ENCODE measurements around the gene FAIM2.

Gene FAIM2

DNA sequence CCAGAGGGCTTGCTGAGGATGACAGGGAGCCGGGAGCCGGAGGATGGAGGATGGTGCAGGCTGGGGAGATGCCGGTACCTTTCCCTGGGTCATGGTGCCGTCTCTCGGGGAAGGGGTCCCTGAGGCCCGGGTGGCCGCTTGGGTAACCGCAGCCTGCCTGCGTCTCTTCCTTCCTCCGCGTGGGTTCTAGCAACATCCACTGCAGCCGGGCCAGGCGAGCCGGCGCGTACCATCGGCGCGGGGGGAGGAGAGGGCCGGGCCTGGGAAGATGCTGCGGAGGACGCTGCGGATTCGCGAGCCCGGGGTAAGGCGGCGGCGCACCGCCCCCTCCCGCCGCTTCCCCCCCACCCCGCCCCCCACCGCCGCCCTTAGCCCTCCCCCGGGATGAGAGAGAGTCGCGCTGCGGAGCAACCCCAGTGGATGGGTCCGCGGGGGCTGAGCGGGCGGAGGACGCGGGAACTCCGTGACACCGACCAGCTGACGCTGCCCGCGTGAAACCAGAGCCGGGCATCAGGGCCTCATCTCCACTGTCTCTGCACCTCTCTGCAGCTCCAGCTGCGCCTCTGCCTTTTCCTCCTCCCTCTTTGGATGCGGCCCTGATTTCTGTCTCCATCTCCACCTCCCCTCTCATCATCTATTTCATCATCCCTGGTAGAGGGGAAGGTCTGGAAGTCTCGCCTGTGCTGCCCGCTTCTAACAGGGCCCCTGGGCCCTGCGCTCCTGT lies at the start of gene FAIM2:
FAIM2 (minus strand) TSS at position 201 of the 724 bp plus-strand sequence; CDS start at position 93, 108 bp downstream.
- DNase-seq (ENCODE audit: low spot score), result no peak

DNA sequence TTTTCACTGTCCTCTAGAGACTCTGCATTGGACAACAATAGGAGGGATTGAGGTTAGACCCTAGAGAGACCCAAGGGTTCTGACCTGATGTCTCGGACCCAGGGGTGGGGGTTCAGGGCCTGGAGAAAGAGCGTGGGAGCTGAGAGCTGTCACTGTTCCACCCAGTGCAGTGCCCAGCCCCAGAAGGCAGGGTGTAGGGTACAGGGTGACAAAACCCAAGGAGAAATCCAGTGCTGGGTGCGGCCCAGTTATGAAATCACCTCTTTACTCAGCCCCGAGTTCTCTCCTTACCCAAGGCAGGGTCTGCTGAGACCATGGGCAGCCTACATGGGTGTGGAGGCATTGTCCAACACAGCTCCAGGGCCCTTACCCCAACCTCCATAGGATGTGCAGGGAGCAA lies 49.5 kb upstream of the FAIM2 start:
- no peak for DNase-seq (ENCODE audit: low spot score)

DNA sequence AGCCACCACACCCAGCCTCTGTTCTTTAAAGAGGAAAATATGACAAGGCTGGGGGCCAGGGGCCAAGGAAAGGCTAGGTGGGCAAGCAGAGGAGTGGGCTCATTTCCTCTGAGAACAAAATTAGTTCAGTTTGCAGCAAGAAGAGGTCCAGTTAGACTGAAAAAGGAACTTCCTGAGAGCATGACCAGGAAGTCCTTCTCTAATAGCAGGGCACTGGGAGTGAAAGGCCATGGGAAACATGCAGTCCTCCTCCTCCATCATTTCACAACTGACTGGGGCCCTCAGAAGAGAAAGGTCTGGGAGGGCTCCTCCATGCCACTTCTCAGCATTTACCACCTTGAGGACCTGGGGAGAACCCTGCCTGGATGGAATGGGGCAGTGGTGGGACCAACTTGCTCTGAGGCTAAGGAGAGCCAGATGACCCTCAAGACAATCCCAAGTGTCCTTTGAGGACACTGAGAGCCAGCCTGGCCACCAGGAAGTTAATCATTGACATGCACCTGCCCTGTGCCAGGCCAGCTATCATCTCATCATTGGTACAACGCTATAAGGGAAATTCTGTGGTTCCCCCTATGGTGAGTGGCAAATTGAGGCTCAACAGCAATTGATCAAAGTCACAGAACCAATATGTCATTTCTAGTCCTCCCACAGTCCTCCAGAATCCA lies 48.8 kb upstream of the FAIM2 start:
- no peak for DNase-seq (ENCODE audit: low spot score)

DNA sequence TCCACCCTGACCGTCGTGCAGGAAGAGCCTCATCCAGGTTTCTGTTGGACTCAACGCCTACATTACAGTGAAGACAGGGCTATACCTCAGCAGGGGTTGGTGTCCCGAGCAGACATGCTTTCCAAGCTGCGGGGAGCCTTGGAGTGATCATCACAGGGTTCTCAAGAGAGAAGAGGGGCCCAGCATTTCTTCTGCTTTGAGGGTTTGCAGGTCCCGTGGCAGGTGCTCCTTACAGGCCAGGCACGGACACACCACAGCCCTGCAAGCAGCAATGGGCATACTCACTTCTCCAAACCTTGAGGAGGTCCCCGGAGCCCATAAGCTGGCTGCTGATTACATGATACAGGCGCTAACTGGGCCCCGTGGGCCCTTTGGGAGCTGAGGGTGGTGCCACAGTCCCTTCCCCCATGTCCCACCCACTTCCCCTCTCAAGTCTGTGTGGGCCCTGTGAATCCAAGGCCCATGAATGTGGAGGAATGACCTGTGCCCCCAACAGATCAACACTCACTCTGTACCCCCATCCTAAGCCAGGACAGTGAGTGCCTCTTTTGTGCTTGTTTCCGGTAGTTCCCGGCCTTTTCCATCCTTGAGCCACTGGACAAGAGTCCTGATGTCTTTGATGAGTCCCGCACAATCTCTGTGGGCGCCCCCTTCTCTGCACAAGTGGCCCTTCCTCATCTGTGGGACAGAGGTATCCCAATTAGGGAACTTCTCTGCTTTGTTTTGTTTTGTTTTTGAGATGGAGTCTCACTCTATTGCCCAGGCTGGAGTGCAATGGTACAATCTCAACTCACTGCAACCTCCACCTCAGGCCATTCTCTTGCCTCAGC lies 47.9 kb upstream of the FAIM2 start:
- DNase-seq (ENCODE audit: low spot score), result no peak

DNA sequence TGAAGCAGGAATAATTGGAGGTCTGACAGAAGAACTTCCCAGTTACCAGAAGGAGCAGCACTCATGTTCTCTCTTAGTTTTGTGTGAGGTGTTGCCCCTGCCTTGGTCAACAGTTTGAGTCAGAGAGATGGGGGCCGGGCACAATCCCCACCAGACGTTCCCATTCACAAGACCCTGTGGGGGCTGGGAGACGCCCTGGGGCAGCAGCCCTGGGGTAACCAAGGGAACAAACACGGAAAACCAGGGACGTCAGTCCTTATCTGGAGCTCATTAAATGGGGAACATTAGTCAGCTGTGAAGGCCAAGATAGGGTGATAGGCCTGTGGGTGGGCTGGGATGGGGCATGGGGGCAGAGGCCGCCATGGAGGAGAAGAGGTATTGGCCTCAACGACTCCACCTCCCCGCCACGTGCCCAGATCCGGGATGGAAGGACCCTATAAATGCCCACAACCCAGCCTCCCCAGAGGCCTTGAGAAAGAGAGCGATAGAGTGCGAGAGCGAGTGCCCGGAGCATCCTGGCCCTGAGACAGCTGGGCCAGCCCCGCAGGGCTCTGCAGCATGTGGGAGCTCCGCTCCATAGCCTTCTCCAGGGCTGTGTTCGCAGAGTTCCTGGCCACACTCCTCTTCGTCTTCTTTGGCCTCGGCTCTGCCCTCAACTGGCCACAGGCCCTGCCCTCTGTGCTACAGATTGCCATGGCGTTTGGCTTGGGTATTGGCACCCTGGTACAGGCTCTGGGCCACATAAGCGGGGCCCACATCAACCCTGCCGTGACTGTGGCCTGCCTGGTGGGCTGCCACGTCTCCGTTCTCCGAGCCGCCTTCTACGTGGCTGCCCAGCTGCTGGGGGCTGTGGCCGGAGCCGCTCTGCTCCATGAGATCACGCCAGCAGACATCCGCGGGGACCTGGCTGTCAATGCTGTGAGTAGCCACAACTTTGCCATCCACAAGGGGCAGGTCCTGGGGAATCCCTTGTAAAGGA lies 46.9 kb upstream of the FAIM2 start, which contains the start of gene AQP2:
AQP2 (plus strand) TSS at position 465 of the 979 bp plus-strand sequence; CDS start at position 559, 94 bp downstream.
- no peak for DNase-seq (ENCODE audit: low spot score)

DNA sequence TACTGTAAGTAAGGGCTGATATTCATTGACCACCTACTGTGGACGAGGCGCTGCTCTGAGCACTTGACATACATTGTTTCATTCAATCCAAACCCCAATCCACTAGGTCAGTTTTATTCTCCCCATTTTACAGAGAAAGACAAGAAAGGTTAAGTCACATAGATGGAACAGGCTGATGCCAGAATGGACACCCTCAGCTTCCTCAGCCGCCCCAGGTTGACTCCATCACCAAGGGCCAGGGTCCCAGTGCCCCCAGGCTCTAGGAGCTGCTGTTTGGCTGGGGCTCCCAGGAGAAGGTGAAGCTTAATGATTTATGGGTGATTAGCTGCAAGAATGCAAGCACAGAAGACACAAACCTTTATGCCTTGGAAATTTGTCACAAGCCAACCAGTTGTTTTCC lies 46.2 kb upstream of the FAIM2 start:
- no peak for DNase-seq (ENCODE audit: low spot score)

DNA sequence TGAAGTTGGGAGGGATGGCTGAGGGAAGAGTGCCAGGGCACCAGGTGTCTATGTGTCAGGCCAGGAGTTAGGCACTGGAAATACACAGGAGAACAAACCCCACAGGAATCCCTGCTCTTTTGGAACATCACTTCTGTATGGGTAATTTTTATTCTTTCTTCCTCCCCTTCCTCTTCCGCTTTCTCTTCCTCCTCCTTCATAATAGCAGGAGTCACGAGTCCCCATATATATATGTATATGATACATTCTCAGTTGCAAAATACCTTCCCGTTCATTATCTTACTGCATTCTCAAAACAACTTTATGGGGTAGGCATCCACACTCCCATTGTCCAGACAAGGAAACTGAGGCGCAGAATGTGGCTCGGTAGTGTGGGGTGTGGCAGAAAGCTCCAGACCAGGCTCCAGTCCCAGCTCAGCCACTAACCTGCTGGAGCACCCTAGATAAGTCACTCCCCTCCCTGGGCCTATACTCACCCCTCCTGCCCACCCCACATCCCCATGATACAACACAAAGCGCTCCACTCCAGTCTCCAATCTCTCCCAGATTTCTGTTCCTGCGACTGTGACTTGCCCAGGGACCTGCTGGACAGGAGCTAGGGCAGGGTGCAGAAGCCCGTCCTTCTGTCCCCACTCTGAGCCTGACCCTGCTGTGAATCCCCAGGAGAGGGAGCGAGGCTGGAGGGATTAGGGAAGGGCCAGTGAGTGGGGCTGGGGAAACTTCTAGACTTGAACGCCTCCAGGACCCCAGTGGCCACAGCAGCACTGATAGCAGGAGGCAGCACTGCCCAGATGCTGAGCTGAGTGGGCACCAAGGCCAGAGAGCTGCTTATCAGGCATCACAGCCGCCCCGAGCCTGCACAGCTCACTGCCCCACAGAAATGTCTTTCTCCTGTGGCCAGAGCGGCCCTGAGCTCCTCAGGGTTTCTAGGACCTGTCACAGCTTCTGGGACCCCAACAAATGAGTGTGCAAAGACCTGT lies 45.5 kb upstream of the FAIM2 start:
- no peak for DNase-seq (ENCODE audit: low spot score)

DNA sequence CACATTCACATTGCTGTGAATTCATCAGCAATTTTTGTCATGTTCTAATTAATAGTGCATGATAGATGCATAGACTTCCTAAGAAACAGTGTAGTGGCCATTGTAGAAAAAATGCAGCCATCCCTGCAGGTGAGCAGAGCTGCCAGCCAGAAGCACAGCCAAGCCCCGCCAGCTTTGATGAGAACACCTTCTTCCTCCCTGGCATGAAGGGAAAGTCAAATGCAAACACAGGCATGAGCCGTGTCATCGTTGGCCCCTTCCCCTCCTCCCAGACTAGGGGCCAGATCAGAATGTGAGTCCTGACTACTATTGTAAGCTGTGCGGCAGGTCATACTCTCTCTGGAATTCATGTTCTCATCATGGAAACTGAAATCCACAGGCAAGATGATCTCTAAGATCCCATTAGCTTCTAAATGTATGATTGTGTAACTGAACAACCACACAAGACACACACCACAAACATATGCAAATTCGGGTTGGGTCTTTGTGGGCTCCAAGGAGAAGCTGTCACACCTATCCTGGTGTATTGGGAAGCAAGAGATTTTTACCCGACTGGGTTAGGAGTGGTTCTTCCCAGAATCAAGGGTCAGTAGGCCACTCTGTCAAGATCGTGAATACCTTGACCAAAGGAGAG lies 44.0 kb upstream of the FAIM2 start:
- DNase-seq (ENCODE audit: low spot score), result no peak

DNA sequence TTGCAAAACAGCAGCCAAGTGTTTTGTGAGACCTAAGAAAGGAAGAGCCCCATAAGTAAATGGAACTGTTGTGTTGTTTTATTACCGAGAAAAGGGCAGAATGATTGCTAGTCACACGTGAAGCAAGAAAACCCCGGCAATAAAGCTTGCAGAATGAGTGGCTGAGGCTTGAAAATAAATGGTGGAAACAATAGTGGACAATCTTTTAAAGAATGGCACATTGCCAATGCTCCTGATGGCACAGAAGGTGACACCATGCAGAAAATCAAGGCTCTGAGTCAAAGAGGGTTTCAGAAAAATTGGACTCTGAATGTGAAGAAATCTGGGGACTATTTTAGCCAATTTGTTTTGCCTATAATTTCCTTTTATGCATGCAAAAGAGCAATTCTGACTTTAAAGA lies 42.8 kb upstream of the FAIM2 start:
- DNase-seq (ENCODE audit: low spot score), result no peak

DNA sequence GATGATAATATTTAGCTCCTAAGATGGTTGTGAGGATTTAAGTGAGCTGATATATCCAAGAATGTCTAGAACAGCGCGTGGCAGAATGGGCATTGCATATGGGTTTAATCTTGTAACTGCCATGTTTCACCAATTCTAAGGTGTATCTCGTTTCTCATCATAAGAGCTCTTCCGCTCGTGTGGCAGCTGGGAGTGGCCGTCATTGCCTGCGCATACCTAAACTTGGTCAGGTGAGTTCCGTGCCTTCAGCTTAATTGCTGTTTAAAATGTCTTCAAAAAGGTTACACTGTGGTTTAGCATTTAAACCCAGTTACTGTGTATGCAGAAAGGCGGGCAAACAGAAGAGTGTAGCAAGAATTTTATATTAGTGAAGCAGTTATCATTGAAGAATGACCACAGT lies 42.4 kb upstream of the FAIM2 start:
- no peak for DNase-seq (ENCODE audit: low spot score)

DNA sequence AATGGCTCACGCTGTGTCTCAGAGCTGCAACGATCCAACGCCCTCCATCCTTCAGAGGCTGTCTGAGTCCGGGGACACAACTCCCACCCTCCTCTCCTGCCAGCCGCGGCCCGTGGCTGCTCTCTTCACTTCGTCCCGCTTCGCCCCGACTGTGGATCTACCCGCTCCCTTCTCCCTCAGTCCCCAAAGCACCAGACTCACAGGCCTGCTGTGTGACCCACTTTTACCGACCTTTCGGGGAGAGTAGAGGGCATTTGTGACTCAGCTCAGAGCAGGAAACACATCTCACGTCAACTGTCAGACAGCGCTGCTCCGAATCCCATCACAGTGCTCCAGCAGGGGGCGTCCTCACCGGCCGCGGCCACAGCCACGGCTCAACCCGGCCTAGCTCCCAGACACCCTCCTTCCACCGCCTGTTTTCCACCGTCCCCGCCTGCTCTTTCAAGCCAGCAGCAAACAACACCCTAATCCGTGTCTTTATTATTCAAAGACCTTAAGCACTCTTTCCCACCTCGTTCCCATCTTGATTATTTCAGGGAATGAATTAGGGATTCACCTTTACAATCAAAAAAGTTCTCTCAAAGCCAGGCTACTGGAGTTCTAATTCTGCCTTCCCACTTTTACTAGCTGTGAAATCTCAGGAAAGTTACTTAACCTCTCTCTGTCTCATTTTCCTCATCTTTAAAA lies 41.8 kb upstream of the FAIM2 start:
- DNase-seq (ENCODE audit: low spot score), result peak; percentile 87

DNA sequence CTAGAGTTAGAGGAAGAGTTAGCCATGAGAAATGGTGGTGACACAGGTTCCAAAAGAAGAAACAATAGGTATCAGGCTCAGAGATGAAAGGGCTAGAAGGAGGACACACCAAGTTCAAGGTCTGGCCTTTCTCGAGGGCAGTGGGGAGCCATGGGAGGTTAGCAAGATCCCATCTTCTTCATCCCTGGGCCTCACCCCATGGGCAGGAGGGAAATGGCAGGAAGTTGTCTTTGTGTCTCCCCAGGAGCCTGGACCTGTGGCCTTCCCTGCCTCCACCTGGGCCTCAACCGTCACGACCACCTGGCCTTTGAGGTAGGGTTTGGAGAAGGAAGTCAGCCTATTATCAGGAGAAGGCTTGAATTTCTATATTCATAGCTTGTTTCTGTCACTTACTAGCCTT lies 41.0 kb upstream of the FAIM2 start:
- DNase-seq (ENCODE audit: low spot score), result no peak

DNA sequence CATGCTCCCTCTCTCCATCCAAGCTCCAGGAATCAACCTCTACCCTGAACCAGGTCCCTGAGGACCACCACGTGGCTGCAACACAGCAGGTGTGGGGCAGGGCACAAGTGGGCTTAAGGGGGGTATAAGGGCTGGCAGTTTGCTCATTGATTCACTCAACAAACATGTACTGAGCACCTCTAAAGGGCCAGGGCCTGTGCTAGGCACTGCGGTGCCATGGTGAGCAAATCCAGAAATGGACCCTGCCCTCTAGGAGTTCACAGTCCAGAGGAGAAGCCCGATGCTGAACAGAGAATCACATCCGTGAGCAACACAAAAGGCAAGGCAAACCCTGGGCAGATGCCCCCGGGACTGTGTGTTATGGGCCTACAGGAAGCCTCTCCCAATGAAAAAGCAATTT lies 40.3 kb upstream of the FAIM2 start:
- DNase-seq (ENCODE audit: low spot score), result no peak

DNA sequence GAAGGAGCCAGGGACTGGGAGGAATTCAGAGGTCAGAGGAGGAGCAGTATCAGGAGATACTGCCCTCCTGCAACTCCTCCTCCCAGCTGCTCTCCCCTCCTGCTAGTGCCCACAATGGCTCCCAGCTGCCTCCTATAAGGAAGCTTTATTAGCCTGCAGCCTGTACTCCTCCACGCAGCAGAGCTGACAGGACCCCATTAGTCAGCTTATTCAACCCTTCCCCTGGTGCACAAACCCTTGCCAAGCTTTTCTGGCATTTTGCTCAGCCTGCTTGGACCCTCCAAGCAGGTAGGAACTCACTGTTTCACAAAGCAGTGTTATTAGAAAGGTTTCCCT lies 39.9 kb upstream of the FAIM2 start:
- no peak for DNase-seq (ENCODE audit: low spot score)

DNA sequence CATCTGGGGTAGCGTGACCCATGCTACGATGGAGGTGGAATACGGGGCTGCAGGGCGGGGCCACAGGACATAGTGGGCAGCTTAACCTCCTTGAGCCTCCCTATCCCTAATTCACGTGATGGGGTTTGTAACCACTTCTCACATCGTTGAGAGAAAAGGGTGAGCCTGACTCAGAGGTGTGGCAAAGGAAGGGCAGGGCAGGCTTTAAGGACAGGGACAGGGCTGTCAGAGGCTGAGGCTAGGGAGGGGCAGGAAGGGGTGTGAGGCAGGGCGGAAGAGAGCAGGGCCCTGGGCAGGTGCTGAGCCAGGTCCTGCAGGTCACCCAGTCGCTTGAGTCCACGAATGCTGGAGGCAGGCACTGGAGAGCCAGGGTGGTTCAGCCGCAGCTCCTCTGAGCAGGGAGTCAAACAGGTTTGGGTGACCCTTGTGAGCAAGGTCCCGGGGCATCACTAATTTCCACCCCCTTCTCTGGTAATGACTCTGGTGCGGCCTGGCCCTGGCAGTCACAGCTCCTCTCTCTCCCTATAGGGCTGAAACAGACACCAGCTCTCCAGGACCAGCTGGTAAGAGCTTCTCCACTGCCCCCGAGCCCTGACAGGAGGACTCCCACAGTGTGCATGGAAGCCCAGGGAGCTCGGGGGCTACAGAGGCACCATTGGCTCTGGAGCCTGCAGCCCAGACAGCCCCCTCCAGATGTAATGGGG lies 39.4 kb upstream of the FAIM2 start:
- DNase-seq (ENCODE audit: low spot score), result peak; percentile 57

DNA sequence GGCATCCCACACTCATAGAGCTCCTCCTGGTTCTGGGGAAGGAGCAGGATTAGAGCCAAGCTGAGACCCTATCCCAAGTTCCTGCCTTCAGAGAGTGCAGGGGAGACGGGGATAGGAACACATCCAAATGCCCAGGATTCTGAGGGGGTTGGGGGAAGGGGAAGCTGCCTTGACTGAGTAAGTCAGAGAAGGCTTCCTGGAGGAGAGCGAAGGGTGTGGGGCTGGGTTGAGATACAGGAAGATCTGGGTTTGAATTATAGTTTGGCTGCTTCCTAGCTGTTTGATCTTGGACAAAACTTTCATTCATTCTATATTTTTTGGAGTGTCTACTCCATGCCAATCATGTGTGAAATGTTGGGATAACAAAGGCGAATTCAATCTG lies 38.8 kb upstream of the FAIM2 start:
- no peak for DNase-seq (ENCODE audit: low spot score)

DNA sequence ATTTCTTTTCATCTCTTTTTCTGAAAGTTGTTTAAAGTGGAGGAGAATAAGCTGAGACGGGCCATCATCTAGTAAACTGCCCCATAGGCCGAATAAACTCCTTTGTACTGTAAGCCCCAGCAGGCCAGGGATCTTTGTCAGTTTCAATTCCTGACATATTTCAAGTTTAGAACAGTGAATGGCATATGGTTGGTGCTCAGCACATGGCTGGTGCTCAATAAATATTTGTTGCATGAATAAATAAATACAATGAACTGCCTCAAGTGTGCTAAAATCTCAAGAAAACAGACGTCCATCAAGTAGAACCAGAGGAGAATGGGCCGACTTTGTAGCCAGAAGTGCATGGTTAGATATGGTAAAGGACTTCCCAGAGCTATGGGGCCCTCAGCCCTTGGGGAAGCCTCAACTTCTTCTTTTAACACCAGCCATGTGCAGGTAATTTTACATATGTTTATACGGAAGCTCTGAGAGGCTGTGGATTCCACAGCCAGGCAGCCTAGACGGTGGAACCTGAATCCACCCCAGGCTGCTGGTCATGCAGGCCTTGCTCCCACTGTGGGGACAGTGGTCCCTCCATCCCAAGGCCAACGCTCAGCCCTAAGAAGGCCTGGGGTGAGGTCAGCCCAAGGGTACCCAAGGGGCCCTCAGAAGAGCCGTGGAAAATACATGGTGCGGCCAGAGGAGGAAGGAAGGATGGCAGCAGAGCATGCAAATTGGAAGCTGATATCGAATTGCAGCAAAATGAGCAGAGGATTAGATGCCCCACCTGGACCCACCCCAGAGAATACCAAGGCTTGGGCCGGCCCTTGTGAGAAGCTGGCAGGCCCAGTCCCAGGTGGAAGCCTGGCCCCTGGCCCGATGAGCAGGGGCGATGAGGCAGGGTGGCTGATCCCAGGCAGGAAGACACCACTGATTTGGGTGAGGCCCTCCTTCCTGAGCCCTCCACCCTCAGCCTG lies 38.1 kb upstream of the FAIM2 start:
- no peak for DNase-seq (ENCODE audit: low spot score)

DNA sequence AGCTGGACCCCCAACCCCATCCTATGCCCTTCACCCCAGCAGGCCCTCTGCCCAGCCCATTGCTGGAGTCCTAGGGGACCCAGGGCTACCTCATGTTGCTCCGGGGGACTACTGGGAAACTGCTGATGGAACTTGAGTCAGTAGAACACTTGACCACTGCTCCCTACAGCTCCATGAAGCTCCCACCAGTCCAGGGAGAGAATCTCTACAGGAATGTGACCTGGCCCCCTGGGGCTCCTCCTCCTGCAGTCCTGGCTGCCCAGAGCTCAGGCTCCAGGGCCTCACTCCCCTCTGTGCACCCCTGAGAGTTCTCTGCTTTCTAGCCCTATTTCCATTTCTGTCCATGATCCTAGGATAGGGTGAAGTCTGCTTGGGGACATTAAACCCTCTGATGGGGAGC lies 36.0 kb upstream of the FAIM2 start:
- DNase-seq (ENCODE audit: low spot score), result no peak
